Measurements from ENCODE around the gene MAD2L2.

Gene MAD2L2

DNA sequence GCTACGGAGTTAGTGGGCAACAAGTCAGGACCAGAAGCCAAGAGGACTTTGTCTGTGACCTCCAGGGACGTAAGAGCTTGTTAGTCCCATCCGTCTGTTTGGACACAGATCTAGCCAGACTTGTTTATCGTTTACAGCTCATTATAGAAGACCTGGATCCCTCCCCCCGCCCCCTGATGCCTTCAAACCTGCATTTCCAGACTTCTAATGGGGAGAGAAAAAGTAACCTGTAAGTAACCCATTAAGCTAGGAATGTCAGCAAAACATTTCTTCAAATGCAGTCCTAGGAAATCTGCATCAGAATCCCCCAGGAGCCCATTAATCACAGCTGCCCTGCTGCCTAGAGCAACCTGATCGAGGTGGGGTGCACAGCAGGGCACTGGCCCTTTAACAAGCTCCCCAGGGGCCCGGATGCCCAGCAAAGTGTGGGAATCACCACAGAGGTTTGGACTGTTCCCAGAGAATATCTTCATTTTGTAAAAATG is 1.4 kb upstream of the MAD2L2 start:
- DNase-seq (ENCODE audit: low read depth): no peak

DNA sequence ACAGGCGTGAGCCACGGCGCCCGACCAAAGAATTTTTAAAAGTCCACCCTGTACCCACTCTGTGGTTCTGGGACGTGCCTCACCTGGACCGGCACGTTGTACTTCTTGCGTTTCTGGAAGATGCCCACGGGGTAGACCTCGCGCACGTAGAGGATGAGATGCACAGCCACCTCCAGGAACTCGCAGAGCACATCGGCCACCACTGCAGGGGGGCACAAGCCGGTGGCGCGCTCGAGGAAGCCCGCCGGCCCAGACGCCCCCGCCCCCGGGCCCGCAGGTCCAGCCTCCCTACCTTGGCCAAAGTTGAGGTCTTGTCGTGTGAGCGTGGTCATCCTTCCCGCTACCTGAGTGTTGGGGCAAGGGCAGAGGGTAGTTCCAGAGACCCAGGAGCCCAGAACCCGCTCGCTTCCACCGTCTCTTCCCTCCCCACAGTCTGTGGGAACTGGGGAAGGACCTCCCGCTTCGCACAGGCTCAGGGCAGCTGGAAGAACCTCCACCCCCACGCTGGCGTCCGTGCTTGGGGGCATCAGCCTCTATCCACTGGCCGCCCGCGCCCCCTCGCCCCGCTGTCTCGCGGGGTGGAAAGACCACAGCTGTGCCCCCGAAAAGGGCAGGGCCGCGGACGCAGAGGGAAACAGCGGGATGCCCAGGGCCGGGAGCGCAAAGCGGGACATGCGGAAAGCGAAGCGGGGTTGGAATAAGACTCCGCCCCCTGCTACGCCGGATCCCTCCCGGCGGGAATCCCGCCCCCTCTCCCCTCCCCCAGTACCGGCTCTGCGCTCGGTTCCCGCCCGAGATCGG is 478 bp downstream of the MAD2L2 start:
- DNase-seq (ENCODE audit: low read depth): no peak

DNA sequence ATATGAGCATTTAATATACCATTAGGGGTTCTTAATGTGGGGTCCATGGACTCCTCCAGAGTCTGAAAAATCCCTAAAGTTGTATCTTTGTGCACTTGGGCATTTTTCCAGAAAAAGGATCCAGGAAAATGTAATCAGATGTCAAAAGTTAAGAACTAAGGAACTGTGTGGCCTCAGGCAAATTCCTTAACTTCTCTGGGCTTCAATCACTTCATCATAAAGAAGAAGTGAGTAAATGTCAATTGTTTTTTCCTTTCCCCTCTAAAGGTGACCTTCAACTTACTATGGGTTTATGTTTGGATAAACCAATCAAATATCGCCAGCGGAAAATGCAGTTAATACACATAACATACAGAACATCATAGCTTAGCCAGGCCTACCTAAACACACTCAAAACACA is 2.5 kb downstream of the MAD2L2 start:
- DNase-seq (ENCODE audit: low read depth): no peak

DNA sequence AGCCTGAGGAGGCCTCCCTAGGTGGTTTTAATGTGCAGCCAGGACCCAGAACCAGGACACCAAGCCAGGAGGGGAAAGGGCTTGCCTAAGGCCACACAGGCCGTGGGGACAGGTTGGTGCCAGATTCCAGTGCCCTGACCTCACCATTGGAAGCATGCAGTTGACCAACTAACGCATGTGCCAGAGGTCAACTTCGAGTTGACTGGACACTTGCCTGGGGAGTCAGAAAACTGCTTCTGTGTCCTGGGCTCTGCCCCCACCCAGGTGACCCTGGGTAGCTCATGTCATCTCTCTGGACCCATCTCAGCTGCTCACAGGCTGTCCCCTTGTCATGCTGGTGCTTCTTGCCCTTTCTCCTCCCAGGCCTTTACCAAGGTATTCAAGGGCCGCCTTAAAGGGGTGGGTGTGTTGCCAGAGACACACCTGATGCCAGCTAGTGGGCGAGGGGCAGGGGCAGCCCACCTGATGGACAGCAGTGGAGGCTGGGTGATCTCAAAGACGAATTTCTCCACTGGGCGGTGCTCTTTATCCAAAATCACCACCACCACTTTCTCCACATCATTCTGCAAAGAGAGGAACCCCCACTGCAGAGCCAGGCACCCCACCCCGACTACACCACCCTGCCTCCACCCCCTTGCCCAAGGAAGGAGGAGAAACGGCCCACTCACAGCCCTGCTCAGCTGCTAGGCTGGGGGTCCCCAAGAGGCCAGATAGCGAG is 4.4 kb downstream of the MAD2L2 start:
- no peak for DNase-seq (ENCODE audit: low read depth)

DNA sequence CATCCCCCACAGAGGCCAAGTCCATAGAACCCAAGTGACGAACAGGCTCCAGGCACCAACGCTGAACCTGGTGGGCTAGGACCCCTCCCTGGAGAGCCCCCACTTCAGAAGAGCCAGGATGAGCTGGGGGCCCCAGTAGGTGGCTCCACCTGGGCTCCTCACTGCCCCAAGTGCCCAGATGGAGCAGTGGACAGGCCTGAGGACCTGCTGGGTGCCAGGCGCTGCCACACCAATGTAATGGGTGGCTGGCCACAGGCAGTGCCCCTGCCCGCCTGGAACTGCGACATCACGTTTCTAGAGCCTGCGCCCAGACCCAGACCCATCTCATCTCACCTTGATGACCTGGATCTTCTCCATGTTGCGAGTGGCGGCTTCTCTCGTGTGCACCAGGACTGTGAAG is 5.6 kb downstream of the MAD2L2 start:
- no peak for DNase-seq (ENCODE audit: low read depth)

DNA sequence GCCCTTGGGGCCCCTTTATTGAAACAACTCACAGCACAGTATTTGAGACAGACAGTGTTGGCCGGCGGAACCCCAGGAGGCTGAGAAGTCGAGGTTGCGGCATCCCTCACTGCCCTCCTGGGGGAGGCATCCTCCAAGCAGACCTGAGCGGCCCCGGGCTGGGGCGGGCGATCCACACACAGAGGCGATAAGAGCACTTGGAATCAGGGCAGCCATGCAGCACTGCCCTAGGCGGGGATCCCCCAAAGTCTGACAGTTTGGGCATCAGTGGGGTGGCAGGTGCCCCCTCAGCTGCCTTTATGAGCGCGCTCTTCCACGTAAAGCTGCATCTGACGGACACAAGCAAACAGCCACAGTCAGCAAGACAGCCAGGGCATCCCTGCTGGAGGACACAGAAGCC is 6.5 kb downstream of the MAD2L2 start:
- DNase-seq (ENCODE audit: low read depth): no peak

DNA sequence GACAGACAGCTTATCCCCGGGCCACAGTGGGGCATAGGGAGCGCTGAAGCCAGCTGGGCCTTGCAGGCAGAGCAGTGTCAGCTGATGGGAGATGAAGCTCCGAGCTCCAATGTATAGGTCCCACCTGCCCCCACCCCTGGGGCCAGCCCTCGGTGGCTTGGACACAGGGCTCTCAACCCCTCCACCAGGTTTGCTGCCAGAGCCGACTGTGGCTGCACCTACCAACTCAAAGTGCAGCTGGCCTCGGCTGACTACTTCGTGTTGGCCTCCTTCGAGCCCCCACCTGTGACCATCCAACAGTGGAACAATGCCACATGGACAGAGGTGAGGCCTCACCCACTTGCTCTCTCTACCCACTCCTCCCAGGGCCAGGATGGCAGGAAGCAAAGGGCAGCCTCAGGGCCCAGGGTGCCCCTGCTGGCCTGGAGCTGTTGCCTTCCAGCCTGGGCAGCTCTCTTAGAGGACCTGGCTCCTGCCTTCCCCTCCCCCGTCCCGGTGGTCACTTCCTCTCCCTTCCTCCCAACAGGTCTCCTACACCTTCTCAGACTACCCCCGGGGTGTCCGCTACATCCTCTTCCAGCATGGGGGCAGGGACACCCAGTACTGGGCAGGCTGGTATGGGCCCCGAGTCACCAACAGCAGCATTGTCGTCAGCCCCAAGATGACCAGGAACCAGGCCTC is 7.7 kb downstream of the MAD2L2 start:
- DNase-seq (ENCODE audit: low read depth): no peak

DNA sequence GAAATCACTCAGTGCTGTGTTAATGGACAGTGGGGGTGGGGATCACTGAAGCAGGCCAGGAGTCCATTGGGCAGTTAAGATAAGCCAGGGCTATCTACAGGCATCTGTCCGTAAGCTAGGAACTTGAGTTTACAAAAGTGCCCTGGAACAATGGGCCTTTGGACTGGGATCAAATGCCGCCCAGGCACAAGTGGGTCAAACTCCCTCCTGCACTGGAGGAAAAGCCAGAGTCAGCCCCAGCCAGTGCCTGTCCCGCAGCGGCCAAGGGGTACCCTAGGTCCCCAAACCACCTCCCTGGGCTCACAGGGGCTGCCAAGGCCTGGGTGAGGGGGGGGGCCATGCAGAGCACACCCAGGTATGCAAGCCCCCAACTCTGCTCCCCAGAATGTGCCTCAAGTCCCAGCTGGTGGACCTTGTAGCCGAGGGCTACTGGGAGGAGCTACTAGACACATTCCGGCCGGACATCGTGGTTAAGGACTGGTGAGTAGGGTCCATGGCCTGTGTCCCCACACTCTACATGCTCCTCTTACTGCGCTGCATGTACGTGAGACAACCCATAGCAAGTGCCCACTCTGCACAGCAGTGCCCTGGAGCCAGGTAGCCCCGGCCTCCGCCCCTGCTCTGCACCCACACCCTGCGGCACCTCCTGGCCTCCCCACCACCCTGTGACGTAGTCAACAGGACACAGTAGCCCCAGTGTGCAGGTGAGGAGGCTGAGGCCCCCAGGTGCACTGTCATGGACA is 9.2 kb downstream of the MAD2L2 start:
- no peak for DNase-seq (ENCODE audit: low read depth)

DNA sequence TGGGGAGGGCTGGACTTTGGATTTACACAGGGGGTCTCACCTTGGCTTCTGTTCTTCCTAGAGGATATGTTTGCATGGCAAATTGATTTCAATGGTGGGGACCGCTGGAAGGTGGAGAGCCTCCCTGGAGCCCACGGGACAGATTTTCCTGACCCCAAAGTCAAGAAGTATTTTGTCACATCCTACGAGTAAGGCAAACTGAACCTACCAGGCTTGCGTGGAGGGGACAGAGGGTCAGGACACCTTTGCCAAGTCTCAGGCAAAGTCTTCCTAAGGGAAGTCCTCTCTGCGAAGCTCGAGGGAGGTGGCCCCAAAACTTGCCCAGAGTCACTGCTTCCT is 9.8 kb downstream of the MAD2L2 start:
- no peak for DNase-seq (ENCODE audit: low read depth)

DNA sequence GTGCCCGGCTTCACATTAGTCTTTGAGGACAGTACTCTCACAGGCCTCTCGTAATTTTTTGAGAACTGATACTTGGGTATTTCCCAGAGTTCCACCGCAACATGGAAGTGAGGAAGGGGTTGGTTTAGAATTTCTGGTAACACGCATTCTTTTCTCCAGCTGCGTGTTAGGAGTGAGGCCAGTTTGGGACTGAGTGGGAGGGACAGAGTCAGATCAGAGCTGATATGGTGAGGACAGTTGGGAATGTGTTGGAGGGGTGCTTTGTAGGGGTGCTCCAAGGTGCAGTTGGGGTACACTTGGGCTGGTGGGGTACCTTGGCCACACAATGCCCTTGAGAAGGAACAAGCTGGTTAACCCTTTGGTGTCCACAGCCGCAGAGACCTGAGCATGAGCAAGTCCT is 10.2 kb downstream of the MAD2L2 start:
- DNase-seq (ENCODE audit: low read depth): no peak

DNA sequence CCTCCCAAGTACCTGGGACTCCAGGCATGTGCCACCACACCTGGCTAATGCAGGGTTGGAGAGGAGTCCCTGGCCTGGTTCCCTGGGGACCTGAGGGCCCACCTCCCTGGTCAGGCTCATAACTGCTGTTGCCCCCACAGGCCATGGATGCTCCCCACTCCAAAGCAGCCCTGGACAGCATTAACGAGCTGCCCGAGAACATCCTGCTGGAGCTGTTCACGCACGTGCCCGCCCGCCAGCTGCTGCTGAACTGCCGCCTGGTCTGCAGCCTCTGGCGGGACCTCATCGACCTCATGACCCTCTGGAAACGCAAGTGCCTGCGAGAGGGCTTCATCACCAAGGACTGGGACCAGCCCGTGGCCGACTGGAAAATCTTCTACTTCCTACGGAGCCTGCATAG is 12.4 kb downstream of the MAD2L2 start:
- DNase-seq (ENCODE audit: low read depth): no peak

DNA sequence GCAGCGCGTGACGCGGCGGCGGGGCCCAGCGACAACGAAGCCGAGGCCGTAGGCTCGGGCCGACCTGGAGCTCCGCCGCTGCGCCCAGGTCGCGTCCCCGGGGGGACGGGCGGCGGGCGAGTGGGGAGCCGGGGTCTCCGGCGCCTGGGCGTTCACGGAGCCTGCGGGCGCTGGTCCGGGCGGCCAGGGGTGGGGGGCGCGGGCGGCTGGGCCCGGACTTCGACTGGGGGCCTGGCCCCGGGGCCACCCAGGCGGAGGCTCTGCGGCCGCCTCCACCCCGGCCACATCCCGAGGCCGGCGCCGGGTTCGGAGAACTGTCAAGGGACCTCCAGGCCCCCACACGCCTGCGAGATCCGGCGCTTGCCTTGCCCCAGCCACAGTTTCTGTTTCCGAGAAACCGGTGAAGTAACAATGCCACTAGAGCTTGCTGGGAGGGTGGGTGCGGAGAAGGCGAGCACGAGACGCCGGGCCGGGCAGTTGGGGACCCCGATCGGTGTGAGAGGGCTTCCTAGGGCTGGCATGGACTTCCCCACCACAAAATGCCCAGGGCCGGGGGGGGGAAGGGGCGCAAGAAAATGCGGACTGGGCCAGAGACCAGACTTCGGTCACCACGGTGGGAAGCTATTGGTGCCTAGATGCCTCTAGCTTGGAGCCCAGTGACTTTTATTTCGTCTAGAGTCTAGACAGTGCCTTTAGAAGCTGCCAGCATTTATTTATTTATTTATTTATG is 16.4 kb downstream of the MAD2L2 start:
- DNase-seq (ENCODE audit: low read depth): peak; percentile 45

DNA sequence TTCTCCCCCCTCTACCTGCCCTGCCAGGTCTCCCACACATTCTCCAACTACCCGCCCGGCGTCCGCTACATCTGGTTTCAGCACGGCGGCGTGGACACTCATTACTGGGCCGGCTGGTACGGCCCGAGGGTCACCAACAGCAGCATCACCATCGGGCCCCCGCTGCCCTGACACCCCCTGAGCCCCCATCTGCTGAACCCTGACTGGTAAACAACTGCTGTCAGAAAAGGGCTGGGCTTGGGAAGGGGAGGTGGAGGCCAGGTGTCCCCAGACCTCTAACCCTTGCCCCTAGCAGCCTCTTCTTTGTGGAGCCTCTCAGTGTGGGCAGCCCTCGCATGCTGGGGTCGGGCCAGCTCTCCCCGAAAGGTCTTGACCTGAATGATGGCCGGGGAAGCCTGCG is 19.8 kb downstream of the MAD2L2 start:
- DNase-seq (ENCODE audit: low read depth): no peak

DNA sequence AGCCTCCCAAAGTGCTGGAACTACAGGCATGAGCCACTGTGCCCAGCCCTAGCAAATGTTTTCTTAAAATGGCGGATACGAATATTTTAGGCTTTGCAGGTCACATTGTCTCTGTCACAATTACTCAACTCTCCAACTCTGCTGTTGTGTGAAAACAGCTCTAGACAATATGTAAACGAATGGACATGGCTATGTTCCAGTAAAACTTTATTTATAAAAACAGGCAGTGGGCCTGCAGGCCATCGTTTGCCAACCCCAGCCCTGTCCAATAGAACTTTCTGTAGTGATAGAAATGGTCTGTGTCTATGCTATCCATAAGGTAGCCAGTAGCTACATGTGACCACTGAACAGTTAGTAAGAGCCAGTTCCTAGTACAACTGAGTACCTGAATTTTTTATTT is 21.2 kb downstream of the MAD2L2 start:
- no peak for DNase-seq (ENCODE audit: low read depth)

DNA sequence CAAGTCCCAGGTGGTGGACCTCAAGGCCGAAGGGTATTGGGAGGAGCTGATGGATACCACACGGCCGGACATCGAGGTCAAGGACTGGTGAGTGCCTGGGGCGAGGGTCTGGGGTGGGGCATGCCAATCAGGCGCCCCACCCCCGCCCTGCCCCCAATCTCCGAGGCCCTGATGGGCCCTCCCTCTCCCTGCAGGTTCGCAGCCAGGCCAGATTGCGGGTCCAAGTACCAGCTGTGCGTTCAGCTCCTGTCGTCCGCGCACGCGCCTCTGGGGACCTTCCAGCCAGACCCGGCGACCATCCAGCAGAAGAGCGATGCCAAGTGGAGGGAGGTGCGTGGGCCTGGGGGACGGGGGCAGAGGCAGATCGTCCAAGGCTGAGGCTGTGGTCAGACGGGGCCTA is 22.4 kb downstream of the MAD2L2 start:
- no peak for DNase-seq (ENCODE audit: low read depth)

DNA sequence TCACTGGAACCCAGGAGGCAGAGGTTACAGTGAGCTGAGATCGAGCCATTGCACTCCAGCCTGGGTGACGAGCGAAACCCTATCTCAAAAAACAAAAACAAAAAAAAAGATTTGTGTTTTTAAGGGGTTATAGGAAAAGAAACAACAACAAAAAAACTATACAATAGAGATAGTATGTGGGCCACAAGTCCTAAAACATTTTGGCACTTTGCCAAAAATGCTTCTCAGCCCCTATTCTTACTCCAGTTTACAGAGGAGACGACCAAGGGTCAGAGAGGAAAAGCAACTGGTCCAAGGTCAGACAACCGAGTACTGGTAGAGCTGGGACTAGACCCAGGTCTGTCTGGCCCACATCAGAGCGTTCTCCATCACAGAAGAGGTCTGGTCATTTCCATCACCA is 23.3 kb downstream of the MAD2L2 start:
- no peak for DNase-seq (ENCODE audit: low read depth)

DNA sequence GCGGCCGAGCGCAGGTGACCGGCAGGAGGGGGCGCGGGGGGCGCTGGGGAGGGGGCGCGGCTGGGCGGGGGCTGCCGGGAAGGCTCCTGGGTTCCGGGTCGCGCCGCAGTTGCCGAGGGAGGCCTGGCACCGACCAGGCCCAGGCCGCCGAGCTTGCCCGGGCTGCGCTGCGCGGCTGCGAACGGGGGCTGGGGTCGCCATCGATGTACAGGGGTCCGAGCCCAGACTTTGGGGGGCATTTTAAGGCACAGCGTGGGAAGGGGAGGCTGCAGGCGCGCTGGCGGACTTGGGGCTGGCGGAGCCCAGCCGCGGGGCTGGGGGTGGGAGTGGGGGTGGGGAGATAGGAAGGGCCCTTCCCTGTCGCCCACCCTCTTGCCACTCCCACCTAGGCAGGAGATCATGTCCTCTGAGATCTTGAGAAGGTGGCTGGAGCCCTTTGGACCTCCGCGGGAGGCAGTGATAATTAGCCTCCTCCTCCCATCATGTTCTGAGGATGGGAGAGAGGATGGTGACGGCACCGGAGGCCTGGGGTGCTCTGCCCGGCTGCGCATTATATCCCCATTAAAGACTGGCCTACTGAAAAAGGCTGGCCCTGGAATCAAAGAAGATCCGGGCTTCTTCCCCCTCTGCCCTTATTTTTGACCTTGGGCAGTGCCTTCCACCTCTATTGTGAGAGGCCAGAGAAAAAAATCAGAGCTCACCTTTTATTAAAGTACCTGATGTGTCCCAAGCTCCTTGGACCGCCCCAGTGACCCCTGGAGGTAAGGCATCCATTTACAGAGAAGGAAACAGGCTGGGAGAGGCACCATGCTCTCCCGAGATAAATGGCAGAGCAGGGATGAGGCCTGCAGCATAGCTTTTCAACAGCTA is 25.8 kb downstream of the MAD2L2 start:
- DNase-seq (ENCODE audit: low read depth): no peak

DNA sequence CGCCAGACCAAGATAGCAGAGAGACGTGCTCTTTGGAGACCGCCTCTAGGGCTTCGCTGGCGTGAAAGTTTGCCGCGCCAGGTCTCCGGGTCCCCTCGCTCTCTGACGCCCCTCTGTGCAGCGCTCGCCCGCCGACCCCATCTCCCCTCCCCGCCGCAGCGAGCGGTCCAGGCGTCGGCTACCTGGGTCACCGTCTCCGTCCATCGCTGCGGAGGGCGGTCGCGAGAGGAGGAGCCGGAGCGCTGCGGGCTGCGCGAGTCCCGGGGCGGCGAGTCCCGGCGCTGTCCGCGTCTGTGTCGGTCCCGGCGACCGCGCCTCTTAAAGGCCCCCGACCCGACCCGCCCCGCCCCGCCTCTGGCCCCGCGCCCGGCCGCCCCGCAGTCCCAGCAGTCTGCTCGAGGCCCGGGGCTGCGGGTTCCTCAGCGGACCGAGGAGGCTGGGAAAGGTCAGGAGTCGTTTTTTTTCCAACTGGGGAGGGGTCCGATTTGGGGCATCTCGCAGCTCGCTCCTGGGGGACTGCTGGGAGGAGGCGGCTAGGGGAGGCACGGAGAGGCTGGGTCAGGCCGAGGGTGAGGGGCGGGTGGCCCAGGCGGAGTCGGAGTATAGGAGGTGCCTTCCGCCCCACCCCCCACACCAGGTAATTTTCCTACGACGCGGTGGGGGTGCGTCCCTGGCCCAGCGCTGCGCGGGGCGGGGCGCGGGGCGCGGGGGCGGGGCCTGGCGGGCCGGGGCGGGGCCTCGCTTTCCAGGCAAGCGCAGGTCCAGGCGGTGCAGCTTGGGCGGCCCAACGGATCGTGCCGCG is 26.6 kb downstream of the MAD2L2 start, which contains the start of the genes FBXO2 and FBXO44:
Gene FBXO2 (minus strand): TSS at position 293 of the 802 bp plus-strand sequence. CDS start 89 bp downstream, at position 204.
Gene FBXO44 (plus strand): TSS at position 741 of the 802 bp plus-strand sequence. CDS start 959 bp downstream, outside the sequence.
- peak; percentile 64 for DNase-seq (ENCODE audit: low read depth)

DNA sequence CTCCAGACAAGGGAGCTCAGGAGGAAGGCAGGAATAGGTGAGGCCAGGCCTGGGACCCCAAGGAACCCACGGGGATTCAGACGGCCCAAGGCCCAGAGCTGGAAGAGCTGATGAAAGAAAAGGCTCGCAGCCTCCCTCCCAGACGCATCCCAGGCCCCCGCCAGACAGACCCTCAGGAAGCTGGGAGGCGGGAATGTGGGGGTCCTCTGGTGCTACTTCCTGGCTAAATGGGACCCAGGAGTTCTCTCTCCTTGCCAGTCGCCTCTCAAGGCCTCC is 27.1 kb downstream of the MAD2L2 start:
- DNase-seq (ENCODE audit: low read depth): no peak

Data from activated T-cell treated with anti-CD3 and anti-CD28 coated beads for 48 hours (primary cell).